ENCODE measurements around the gene USP32.
"Not testable (repeated sequence)": the region's sequence is repeated elsewhere in the genome, so short reads cannot be mapped to it uniquely, and the experiment has no call there.

GRCh38 chr17:60174767-60175166 is 217.2 kb downstream of the USP32 start:
- TF ChIP-seq CTCF (IDR thresholded peaks at IDR 0.05; ENCODE audit: control extremely low read depth in 1 of 3, insufficient read depth in 1 of 3, low read depth in 1 of 3, low read length in 3 of 3), result peak; percentile 33 to 48 (median 44)
- TF ChIP-seq ZNF274 (IDR thresholded peaks at IDR 0.05; ENCODE audit: borderline replicate concordance, extremely low read depth, low read length); NANOG (IDR thresholded peaks at IDR 0.05; ENCODE audit: insufficient read depth, low read depth, low read length, poor library complexity, severe bottlenecking); YY1 (IDR thresholded peaks at IDR 0.05; ENCODE audit: low read depth, low read length); POLR2A (IDR thresholded peaks at IDR 0.05; ENCODE audit: control extremely low read depth in 1 of 2, low read depth in 2 of 2, low read length in 2 of 2); SIRT6 (IDR thresholded peaks at IDR 0.05; ENCODE audit: low read length); GABPA (IDR thresholded peaks at IDR 0.05; ENCODE audit: borderline replicate concordance, insufficient read depth, low read length): not testable (repeated sequence)
- TF ChIP-seq, protein P1, sequence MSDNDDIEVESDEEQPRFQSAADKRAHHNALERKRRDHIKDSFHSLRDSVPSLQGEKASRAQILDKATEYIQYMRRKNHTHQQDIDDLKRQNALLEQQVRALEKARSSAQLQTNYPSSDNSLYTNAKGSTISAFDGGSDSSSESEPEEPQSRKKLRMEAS (IDR thresholded peaks at IDR 0.05), result not testable (repeated sequence)
